Lung microvascular endothelial cell (primary cell): ENCODE results near the gene CASK. TPM values are rescaled to one million over a fixed set of nuclear protein-coding genes. Genes with fewer than 3 reads are reported as not detected.

ENCODE experiments used
- DNase-seq, 2 donors: peaks; one replicate each; pipeline versions ENCODE4 v3.0.0 to v3.0.0-alpha.2; 2010; ENCODE audit warnings: low read depth in 2 of 2
- total RNA-seq: library from RNA; depleted of rRNA; stranded (reverse); fragments of >200 nt; gene quantifications from 2 replicates; pipeline ENCODE4 v1.2.1, GENCODE V29; 2014

CASK gene
- total RNA-seq, 1 donor from 2014 or later: 47.8 TPM

GRCh38 chrX:41475191-41475590 lies 448.2 kb downstream of the CASK start:
- DNase-seq: no peak

- no peak for DNase-seq
Observed at GRCh38 chrX:41474726-41475100, 448.6 kb downstream of the CASK start.

GRCh38 chrX:41473936-41474725 lies 449.2 kb downstream of the CASK start:
- DNase-seq: no peak

GRCh38 chrX:41472231-41472815 lies 451.0 kb downstream of the CASK start:
- no peak for DNase-seq

GRCh38 chrX:41471786-41472185 lies 451.6 kb downstream of the CASK start:
- no peak for DNase-seq

GRCh38 chrX:41470706-41471105 lies 452.6 kb downstream of the CASK start:
- no peak for DNase-seq

- no peak for DNase-seq
Observed at GRCh38 chrX:41468647-41469323, 454.6 kb downstream of the CASK start.

Other genes with a start within 250 kb of the CASK start
- not detected in 2 replicates for gene GPR34, start 234.6 kb downstream of the CASK start, total RNA-seq
- not detected in 2 replicates for gene GPR82, start 199.4 kb downstream of the CASK start, total RNA-seq